Fibroblast of lung (primary cell): ENCODE data around the gene P2RY6.

Experiments used
- CTCF ChIP-seq, 2 donors: IDR thresholded peaks in 1 of 2; conservative IDR thresholded peaks in 1 of 2; 1 replicate in 1 of 2; 2 replicates in 1 of 2; pipeline ENCODE4 v1.5.1; 2011 to 2012; ENCODE audit warnings: low read length in 2 of 2, control low read depth in 1 of 2, inconsistent platforms in 1 of 2, low read depth in 1 of 2, mild to moderate bottlenecking in 1 of 2
- EZH2 ChIP-seq: IDR thresholded peaks from 2 replicates; pipeline ENCODE4 v1.5.1; 2012; ENCODE audit warnings: low read length, control low read depth, mild to moderate bottlenecking; ENCODE audit errors: missing control alignments

DNA sequence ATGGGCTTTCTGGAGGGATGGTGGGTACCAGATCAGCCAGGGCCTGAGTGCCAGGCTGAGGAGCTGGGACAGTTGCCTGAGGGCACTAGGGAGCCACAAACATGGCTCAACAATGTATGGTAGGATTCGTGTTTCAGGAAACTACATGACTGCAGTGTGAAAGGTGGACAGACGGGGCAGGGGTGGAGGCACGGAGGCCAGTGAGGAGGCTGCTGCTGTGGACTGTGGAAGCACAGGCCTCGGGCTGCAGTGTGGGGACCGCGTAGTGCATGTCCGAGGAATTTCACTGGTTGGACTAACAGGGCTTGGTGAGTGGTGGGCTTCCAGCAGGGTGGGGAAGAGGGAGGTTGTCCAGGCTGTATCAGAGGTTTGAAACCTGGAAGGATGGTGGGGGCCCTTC lies 46.3 kb upstream of the P2RY6 start:
- TF ChIP-seq EZH2 (no peak), CTCF (conservative IDR thresholded peaks at IDR 0.05 in 1 of 2, IDR thresholded peaks at IDR 0.05 in 1 of 2; ENCODE audit: low read depth in 1 of 2, low read length in 2 of 2) (no peak)
